ENCODE results near the gene UCP1.

GRCh38 chr4:140559696-140560095 is 9.1 kb downstream of the UCP1 start:
- no peak for TF ChIP-seq ZNF777 (tag by site-specific recombination; IDR thresholded peaks at IDR 0.05; ENCODE audit: borderline replicate concordance)
- no peak for TF ChIP-seq CTCF (tag by site-specific recombination; IDR thresholded peaks at IDR 0.05)
- TF ChIP-seq ZNF449 (tag by site-specific recombination; IDR thresholded peaks at IDR 0.05): no peak
- TF ChIP-seq SALL2 (tag by site-specific recombination; IDR thresholded peaks at IDR 0.05; ENCODE audit: borderline replicate concordance): no peak
- no peak for TF ChIP-seq ZXDB (tag by site-specific recombination; IDR thresholded peaks at IDR 0.05)
- TF ChIP-seq ZBTB11 (tag by site-specific recombination; conservative IDR thresholded peaks at IDR 0.05; ENCODE audit: low read depth): no peak
- TF ChIP-seq ZBTB6 (tag by site-specific recombination; IDR thresholded peaks at IDR 0.05): no peak
- TF ChIP-seq ZEB2 (tag by site-specific recombination; IDR thresholded peaks at IDR 0.05): no peak
- no peak for TF ChIP-seq REST (tag by site-specific recombination; IDR thresholded peaks at IDR 0.05)
- TF ChIP-seq ZFP69B (tag by site-specific recombination; IDR thresholded peaks at IDR 0.05): no peak
- no peak for TF ChIP-seq ZNF302 (tag by site-specific recombination; IDR thresholded peaks at IDR 0.05; ENCODE audit: low read depth)
- no peak for TF ChIP-seq MYNN (tag by site-specific recombination; IDR thresholded peaks at IDR 0.05; ENCODE audit: borderline replicate concordance)
- no peak for TF ChIP-seq ZNF121 (tag by site-specific recombination; IDR thresholded peaks at IDR 0.05)
